SKM-1 treated with dmso at 0.1 percent for 144 hours (cell line): ENCODE measurements around the gene PSMG4.

ENCODE experiments used
- DNase-seq: peaks from one replicate; lab custom pipeline; 2025; ENCODE audit not compliant: unreplicated experiment; lab: John Stamatoyannopoulos, UW

Gene PSMG4

GRCh38 chr6:3288711-3289663, 30.2 kb downstream of the PSMG4 start:
- DNase-seq: no peak

- DNase-seq: no peak
Measured at GRCh38 chr6:3289664-3290055, 30.9 kb downstream of the PSMG4 start.

- no peak for DNase-seq
Measured at GRCh38 chr6:3290149-3290930, 31.6 kb downstream of the PSMG4 start.

- no peak for DNase-seq
Measured at GRCh38 chr6:3290931-3291211, 32.1 kb downstream of the PSMG4 start.

GRCh38 chr6:3291346-3291745, 32.6 kb downstream of the PSMG4 start:
- no peak for DNase-seq

GRCh38 chr6:3291987-3292386, 33.2 kb downstream of the PSMG4 start:
- no peak for DNase-seq

- DNase-seq: no peak
Measured at GRCh38 chr6:3292431-3293197, 33.9 kb downstream of the PSMG4 start.

- DNase-seq: peak; percentile 8
Measured at GRCh38 chr6:3293271-3294155, 34.8 kb downstream of the PSMG4 start.

- DNase-seq: no peak
Measured at GRCh38 chr6:3294396-3294795, 35.6 kb downstream of the PSMG4 start.

- no peak for DNase-seq
Measured at GRCh38 chr6:3294921-3295871, 36.4 kb downstream of the PSMG4 start.

GRCh38 chr6:3296078-3296477, 37.3 kb downstream of the PSMG4 start:
- DNase-seq: no peak

- no peak for DNase-seq
Measured at GRCh38 chr6:3296537-3296936, 37.8 kb downstream of the PSMG4 start.

- DNase-seq: no peak
Measured at GRCh38 chr6:3297006-3297405, 38.3 kb downstream of the PSMG4 start.

- DNase-seq: no peak
Measured at GRCh38 chr6:3297909-3298308, 39.2 kb downstream of the PSMG4 start.

- no peak for DNase-seq
Measured at GRCh38 chr6:3299221-3299620, 40.5 kb downstream of the PSMG4 start.

GRCh38 chr6:3301506-3301905, 42.8 kb downstream of the PSMG4 start:
- no peak for DNase-seq

GRCh38 chr6:3303795-3304411, 45.2 kb downstream of the PSMG4 start:
- DNase-seq: no peak

GRCh38 chr6:3304500-3305215, 45.9 kb downstream of the PSMG4 start:
- DNase-seq: no peak
